ENCODE measurements around the gene RAPGEF6. TPM values are rescaled to one million over a fixed set of nuclear protein-coding genes. Genes with fewer than 3 reads are reported as not detected.
"Not testable (repeated sequence)": the region's sequence is repeated elsewhere in the genome, so short reads cannot be mapped to it uniquely, and the experiment has no call there.

Gene RAPGEF6, protein sequence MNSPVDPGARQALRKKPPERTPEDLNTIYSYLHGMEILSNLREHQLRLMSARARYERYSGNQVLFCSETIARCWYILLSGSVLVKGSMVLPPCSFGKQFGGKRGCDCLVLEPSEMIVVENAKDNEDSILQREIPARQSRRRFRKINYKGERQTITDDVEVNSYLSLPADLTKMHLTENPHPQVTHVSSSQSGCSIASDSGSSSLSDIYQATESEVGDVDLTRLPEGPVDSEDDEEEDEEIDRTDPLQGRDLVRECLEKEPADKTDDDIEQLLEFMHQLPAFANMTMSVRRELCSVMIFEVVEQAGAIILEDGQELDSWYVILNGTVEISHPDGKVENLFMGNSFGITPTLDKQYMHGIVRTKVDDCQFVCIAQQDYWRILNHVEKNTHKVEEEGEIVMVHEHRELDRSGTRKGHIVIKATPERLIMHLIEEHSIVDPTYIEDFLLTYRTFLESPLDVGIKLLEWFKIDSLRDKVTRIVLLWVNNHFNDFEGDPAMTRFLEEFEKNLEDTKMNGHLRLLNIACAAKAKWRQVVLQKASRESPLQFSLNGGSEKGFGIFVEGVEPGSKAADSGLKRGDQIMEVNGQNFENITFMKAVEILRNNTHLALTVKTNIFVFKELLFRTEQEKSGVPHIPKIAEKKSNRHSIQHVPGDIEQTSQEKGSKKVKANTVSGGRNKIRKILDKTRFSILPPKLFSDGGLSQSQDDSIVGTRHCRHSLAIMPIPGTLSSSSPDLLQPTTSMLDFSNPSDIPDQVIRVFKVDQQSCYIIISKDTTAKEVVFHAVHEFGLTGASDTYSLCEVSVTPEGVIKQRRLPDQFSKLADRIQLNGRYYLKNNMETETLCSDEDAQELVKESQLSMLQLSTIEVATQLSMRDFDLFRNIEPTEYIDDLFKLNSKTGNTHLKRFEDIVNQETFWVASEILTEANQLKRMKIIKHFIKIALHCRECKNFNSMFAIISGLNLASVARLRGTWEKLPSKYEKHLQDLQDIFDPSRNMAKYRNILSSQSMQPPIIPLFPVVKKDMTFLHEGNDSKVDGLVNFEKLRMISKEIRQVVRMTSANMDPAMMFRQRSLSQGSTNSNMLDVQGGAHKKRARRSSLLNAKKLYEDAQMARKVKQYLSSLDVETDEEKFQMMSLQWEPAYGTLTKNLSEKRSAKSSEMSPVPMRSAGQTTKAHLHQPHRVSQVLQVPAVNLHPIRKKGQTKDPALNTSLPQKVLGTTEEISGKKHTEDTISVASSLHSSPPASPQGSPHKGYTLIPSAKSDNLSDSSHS (N-terminal part only)
- 1.8 and 21.8 TPM in 2 replicates for total RNA-seq (2014; rRNA removed; shearing (Covaris generic); ENCODE audit: low replicate concordance)

DNA sequence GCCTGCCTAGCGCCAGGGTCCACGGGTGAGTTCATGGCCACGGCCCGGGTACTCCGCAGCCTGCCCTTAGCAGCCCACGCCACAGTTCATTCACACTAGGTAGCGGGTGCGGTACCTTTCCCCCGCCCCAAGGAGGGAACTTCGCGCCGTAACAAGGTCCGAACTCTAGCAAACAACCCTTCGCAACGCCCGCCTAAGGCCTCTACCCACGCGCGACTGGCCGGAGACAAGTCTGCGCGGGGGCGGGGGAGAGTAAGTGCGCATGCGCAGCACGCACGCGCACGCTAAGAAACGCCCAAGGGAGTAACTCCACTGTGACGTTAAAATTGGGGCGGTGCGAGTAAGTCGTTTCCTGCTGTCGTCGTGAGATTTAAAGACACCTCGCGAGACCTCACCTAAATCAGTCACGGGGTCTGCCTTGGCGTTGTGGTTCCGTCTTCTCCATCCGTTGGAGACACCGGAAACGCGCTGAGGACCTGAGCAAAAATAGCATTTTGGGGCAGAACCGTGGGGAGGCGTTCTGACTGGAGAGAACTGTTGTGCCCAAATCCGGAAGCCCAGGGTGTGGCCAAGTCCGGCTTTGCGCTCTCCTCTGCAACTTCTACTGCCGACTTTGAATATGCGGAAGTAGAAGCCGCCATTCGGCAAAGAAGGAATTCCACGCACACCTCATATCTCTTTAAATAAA lies at the start of gene RAPGEF6:
TSS of gene RAPGEF6 (minus strand) at position 234 of the 688 bp plus-strand sequence. CDS start at position 35, 199 bp downstream.
- DNase-seq (ENCODE audit: low read depth): peak; percentile 99
- in situ Hi-C loops (cut with HindIII; ENCODE audit: low pct_unique_long_range_greater_than_20kb, low sequenced_read_pairs): no loop called here

DNA sequence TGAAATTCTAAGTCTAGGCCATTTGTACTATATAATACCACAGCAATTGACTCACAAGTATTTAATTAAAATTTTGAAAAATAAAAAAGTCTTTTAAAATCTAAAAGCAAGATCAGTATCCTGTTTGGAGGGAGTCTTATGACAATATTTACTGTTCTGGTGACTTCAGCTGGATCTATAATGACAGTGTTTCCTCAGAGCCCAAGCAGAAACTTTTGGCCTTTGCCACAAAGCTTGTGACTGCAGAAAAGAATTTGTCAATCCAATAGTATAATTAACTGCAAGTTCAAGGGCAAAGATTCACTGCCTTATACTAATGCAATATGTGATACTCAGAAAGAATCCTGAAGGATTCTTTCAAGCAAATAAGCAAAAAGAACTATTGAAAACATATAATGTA lies 49.6 kb upstream of the RAPGEF6 start:
- in situ Hi-C loops (cut with HindIII; ENCODE audit: low pct_unique_long_range_greater_than_20kb, low sequenced_read_pairs): no loop called here
- no peak for DNase-seq (ENCODE audit: low read depth)

DNA sequence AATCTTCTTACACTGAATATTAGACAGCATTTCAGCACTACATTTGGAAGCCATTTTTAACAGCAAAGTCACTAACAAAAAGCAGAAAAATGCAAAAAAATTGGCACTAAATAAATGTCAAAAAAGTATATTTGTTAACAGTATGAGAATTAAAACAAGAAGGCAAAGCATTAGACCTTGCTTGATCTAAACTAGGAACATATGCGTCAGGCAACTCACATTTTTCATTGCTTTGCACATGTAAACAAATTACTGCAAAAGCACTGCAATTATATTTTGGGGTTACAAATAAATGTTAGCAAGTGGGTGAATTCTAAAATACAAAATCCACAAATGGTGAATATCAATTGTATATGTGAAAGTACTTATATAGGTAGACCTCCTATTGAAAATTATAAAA lies 49.0 kb upstream of the RAPGEF6 start:
- in situ Hi-C loops (cut with HindIII; ENCODE audit: low pct_unique_long_range_greater_than_20kb, low sequenced_read_pairs): no loop called here
- DNase-seq (ENCODE audit: low read depth): no peak

DNA sequence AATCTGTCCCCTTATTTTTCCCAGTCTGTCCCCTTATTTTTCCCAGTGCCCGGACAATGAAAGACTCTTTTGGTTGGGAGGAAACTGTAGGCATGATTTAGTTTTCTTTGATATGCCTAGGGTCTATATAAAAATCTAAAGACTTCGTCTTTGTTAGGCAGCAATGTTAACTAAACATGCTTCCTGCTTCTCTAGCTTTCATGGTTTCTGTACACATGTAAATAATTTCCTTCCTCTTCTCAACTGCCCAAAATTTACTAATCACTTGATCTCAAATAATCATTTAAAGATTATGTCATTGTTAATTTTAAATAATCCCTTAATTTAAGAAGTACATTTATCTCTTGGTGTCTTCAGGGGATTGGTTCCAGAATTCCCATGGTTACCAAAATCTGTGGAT lies 47.8 kb upstream of the RAPGEF6 start:
- in situ Hi-C loops (cut with HindIII; ENCODE audit: low pct_unique_long_range_greater_than_20kb, low sequenced_read_pairs): no loop called here
- DNase-seq (ENCODE audit: low read depth): no peak

DNA sequence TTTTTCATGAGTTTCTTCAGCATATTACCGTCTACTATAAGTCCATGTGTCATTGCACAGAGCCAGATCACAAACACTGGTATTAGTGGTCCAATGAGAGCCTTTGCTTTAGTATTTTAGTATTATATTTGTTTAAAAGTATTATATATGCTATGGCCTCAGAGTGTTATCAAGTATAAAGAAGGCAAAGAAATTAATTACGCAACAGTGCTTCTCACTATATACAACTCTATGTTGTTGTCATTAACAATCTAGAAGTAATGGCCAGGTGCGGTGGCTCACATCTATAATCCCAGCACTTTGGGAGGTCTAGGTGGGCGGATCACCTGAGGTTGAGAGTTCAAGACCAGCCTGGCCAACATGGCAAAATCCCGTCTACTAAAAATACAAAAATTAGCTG lies 47.1 kb upstream of the RAPGEF6 start:
- DNase-seq (ENCODE audit: low read depth): no peak
- in situ Hi-C loops (cut with HindIII; ENCODE audit: low pct_unique_long_range_greater_than_20kb, low sequenced_read_pairs): no loop called here

DNA sequence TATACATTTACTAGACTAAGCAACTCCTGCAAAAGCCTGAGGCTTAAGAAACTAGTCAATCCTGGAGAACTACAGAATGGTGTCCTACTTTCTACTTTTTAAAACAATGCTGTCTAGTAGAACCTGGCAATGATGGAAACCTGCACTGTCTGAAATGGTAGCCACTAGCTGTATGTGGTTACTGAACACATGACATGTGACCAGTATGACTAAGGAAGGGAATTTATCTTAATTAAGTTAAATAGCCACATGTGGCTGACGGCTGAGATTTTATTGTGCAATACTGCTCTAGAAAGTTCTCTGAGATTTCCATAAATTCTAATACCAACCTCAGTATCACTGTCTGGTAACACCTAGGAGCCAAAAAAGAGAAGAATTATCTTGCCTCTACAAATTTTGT lies 44.9 kb upstream of the RAPGEF6 start:
- in situ Hi-C loops (cut with HindIII; ENCODE audit: low pct_unique_long_range_greater_than_20kb, low sequenced_read_pairs): no loop called here
- no peak for DNase-seq (ENCODE audit: low read depth)

DNA sequence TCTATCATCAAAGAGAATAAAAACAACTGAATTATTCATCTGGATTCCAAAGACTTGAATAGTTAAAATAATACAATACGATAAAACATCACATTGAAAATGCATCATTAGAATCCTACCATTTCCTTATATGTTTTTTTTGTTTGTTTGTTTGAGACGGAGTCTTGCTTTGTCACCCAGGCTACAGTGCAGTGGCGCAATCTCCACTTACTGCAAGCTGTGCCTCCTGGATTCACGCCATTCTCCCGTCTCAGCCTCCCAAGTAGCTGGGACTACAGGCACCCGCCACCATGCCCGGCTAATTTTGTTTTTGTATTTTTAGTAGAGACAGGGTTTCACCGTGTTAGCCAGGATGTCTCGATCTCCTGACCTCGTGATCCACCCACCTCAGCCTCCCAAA lies 43.2 kb upstream of the RAPGEF6 start:
- DNase-seq (ENCODE audit: low read depth); in situ Hi-C loops (cut with HindIII; ENCODE audit: low pct_unique_long_range_greater_than_20kb, low sequenced_read_pairs): not testable (repeated sequence)

DNA sequence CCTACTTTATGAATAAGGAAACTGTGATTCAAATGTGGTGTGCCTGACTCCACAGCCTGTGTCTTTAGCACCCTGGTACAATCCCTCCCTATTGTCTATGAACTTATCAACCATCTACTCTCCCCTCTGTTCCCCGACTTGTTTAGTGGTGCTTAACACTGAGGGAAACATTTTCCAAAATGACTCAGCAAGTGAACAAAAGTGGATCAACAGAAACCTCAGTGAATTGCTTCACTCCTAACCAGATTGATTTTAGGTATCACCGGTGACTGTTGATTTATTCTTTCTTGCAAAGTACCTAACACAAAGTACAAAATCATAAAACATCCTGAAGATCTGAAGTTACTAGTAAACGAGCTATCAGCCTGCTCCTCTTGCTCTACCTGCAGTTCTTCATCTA lies 42.1 kb upstream of the RAPGEF6 start:
- in situ Hi-C loops (cut with HindIII; ENCODE audit: low pct_unique_long_range_greater_than_20kb, low sequenced_read_pairs): no loop called here

DNA sequence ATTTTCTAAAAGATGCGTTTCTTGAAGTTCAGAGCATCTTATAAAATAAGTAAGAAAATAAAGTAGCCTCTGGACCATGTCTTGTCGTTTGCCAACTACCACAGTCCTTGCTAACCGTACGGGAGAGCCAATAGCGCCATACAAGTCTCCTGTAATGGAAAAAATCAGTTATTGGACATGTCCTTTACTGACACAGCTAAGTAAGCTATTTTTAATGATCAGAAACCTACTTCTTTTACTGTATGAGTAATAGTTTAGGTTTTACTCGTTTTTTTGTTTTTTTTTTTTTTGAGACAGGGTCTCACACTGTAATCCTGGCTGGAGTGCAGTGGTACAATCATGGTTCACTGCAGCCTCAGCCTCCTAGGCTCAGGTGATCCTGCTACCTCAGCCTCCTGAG lies 37.7 kb upstream of the RAPGEF6 start:
- DNase-seq (ENCODE audit: low read depth): no peak
- in situ Hi-C loops (cut with HindIII; ENCODE audit: low pct_unique_long_range_greater_than_20kb, low sequenced_read_pairs): no loop called here

More for the DNA sequence above, 42.1 kb upstream of the RAPGEF6 start:
- DNase-seq (ENCODE audit: low read depth): no peak

DNA sequence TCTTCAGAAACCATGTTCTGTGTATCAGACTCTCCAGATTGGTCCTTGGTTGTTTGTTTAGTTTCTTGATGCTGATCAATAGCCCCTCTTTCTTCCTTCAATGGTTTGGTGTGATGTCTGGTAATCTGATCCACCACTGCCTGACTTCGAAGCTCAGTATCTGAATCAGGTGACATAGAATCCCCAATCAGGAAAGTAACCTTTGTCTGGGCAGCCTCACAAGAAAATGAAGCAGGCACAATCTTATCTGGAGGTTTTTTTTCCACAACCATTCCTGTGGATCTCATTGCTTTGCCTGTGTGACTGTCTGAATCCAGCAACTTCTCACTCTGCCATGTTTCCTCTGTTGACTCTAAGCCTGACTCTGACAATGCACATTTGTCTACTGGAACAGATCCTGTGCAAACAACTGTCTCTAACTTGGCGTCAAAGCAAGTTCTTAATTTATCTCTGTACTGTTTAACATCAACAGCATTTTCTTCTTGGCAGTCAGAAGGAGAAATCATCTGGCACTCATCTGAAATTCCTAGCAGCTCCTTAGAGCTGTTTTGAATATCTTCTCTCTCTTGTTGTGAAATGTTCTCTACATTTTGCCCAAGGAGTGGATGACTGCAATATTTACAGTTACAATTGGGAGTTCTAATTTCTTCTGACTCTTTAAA lies 37.1 kb upstream of the RAPGEF6 start:
- in situ Hi-C loops (cut with HindIII; ENCODE audit: low pct_unique_long_range_greater_than_20kb, low sequenced_read_pairs): no loop called here
- no peak for DNase-seq (ENCODE audit: low read depth)

DNA sequence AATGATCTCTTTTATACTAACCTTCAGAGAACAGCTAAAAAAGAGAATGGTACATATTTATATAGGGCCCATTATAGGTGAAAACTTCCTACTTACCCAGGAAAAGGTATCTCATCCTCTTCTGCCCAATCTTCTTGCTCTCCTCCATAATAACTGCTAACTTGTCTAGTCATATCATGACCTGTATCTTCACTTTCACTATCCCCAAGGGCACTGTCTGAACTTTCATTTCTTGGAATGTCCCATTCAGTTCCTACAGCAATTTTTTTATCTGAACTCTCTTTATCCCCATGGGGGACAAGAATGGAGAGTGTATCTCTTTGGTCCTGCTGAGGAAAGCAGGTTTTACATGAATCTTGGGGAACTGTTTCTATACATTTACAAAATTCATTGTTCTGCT lies 36.4 kb upstream of the RAPGEF6 start:
- DNase-seq (ENCODE audit: low read depth): no peak
- in situ Hi-C loops (cut with HindIII; ENCODE audit: low pct_unique_long_range_greater_than_20kb, low sequenced_read_pairs): no loop called here

DNA sequence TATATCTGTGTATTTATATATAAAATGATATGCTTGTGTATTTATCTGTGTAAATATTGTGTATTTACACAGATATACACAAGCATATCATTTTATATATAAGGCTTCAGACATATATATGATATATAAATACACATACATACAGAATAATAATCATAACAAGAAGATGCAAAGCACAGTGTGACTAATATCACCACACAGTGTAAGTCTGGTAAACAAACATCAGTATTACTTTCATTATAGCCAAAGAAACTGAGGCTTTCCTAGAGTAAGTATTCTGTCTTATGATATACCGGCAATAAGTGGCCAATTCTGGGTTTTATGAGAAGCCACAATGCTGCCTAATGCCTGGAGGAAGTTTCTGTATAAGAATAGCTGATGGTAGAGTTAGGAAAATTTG lies 29.9 kb upstream of the RAPGEF6 start:
- no peak for DNase-seq (ENCODE audit: low read depth)
- in situ Hi-C loops (cut with HindIII; ENCODE audit: low pct_unique_long_range_greater_than_20kb, low sequenced_read_pairs): no loop called here

DNA sequence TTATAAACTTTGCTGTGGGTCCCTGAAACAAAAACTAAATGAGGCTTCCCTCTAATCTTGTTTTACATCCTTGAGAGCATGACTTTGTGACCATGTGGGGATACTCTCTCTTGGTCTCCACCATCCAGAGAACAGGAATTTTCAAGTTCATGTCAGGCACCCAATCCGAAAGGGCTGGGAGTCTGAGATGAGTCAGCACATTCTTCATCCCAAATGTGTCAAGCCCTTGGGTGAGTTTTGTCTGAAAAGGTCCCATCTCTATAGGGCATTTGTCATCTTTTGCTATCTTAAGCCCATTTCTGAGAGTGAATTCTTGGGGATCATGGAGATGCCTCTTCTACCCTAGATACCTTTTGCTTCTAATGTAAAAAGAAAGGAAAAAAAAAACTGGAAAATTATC lies 26.9 kb upstream of the RAPGEF6 start:
- in situ Hi-C loops (cut with HindIII; ENCODE audit: low pct_unique_long_range_greater_than_20kb, low sequenced_read_pairs): no loop called here
- no peak for DNase-seq (ENCODE audit: low read depth)

DNA sequence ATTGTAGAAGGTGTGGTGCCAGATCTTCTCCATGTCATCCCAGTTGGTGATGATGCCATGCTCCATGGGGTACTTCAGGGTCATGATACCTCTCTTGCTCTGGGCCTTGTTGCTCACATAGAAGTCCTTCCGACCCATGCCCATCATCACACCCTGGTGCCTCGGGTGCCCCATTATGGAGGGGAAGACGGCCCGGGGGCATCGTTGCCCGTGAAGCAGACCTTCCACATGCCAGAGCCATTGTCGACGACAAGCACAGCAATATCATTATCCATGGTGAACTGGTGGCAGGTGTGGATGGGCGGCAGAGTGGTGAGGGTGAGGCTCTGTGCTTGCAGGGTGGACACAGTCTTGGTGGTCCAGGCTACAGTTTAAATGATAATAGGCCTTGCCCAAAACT lies 24.8 kb upstream of the RAPGEF6 start:
- no peak for DNase-seq (ENCODE audit: low read depth)
- in situ Hi-C loops (cut with HindIII; ENCODE audit: low pct_unique_long_range_greater_than_20kb, low sequenced_read_pairs): no loop called here

DNA sequence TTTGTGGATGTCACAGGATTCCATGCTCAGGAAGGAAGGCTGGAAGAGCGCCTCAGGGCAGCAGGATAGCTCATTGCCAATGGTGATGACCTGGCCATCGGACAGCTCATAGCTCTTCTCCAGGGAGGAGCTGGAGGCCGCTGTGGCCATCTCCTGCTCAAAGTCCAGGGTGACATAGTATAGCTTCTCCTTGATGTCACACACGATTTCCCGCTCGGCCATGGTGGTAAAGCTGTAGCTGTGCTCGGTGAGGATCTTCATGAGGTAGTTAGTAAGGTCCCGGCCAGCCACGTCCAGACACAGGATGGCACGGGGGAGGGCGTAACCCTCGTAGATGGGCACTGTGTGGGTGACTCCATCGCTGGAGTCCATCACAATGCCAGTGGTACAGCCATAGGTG lies 24.3 kb upstream of the RAPGEF6 start:
- in situ Hi-C loops (cut with HindIII; ENCODE audit: low pct_unique_long_range_greater_than_20kb, low sequenced_read_pairs): no loop called here
- DNase-seq (ENCODE audit: low read depth): no peak

DNA sequence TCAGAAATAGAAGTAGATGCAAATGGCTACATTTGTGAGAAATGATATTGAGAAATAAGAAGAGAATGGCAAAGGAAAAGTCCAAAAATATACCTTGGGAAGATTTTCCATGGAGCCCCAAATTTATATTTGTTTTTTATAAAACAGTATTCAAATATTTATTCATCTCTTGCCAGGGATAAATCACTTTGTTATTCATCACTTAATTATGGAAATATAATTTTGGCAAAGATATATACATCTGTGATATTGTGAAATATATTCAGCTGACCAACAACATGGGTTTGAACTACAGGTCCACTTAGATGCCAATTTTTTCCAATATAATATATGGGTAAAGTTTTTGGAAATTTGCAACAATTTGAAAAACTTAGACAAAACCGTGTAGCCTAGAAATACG lies 19.7 kb upstream of the RAPGEF6 start:
- in situ Hi-C loops (cut with HindIII; ENCODE audit: low pct_unique_long_range_greater_than_20kb, low sequenced_read_pairs): no loop called here
- DNase-seq (ENCODE audit: low read depth): no peak

DNA sequence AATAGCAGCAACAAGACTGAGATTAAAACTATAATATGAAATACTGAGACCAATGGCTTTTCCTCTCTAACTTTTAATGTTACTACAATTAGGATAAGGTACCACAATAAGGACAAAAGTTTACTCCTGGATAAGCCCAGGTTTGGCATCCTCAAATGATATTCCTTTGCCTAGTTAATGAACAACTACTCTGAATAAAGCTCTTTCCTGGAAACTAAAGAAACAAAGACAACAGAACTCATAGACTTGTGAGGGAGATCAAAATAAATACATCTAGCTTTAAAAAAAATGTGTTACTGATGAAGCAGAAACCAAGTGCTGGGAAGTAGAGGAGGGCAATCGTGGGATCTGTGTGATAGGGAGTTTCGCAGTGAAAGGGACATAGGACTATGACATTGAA lies 19.3 kb upstream of the RAPGEF6 start:
- DNase-seq (ENCODE audit: low read depth): no peak
- in situ Hi-C loops (cut with HindIII; ENCODE audit: low pct_unique_long_range_greater_than_20kb, low sequenced_read_pairs): no loop called here

DNA sequence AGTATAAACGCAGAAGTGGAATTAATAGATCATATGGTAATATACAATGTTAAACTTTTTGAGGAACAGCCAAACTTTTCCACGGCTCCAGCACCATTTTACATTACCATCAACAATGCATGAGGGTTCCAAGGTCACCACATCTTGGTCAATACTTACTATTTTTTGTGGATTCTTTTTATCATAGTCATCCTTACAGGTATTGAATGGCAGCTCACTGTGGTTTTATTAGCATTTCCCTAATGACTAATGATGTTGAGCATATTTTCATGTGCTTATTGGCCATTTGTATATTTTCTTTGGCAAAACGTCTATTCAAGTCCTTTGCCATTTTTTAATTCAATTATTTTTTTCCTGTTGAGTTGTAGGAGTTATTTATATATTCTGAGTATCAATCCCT lies 14.1 kb upstream of the RAPGEF6 start:
- in situ Hi-C loops (cut with HindIII; ENCODE audit: low pct_unique_long_range_greater_than_20kb, low sequenced_read_pairs): no loop called here
- no peak for DNase-seq (ENCODE audit: low read depth)

All from Caki2 (cell line).